HG02870 (cell line): Measurements from ENCODE around the gene TPX2.

Source experiments
- ATAC-seq: cut with Tn5 transposase; IDR thresholded peaks from one replicate; pipeline ENCODE4 v1.9.1; 2021; ENCODE audit warnings: mild to moderate bottlenecking, moderate library complexity; ENCODE audit not compliant: unreplicated experiment

TPX2 gene

GRCh38 chr20:31831771-31832306 is 92.7 kb downstream of the TPX2 start:
- ATAC-seq, result no peak

GRCh38 chr20:31833130-31833930 is 94.2 kb downstream of the TPX2 start:
- no peak for ATAC-seq

- ATAC-seq, result no peak
These were observed 94.9 kb downstream of the TPX2 start for GRCh38 chr20:31833931-31834521.

- ATAC-seq, result no peak
These were observed 96.5 kb downstream of the TPX2 start for GRCh38 chr20:31835554-31835953.

- no peak for ATAC-seq
These were observed 97.1 kb downstream of the TPX2 start for GRCh38 chr20:31835977-31836852.

GRCh38 chr20:31836853-31837608 is 97.9 kb downstream of the TPX2 start:
- ATAC-seq, result no peak

- ATAC-seq, result no peak
These were observed 98.9 kb downstream of the TPX2 start for GRCh38 chr20:31837896-31838397.

GRCh38 chr20:31838646-31839292 is 99.7 kb downstream of the TPX2 start:
- ATAC-seq, result no peak

- ATAC-seq, result no peak
These were observed 100.8 kb downstream of the TPX2 start for GRCh38 chr20:31839782-31840487.

- no peak for ATAC-seq
These were observed 102.1 kb downstream of the TPX2 start for GRCh38 chr20:31840906-31841816.

GRCh38 chr20:31841928-31842327 is 102.8 kb downstream of the TPX2 start:
- no peak for ATAC-seq

- ATAC-seq, result no peak
These were observed 103.5 kb downstream of the TPX2 start for GRCh38 chr20:31842471-31843157.

- no peak for ATAC-seq
These were observed 104.2 kb downstream of the TPX2 start for GRCh38 chr20:31843288-31843687.

GRCh38 chr20:31843881-31844280 is 104.8 kb downstream of the TPX2 start:
- no peak for ATAC-seq

- no peak for ATAC-seq
These were observed 105.7 kb downstream of the TPX2 start for GRCh38 chr20:31844737-31845299.

GRCh38 chr20:31845300-31845863 is 106.3 kb downstream of the TPX2 start, which contains the start of gene FOXS1:
FOXS1 (minus strand) TSS chr20:31845604; CDS start chr20:31845542, 62 bp downstream.
- no peak for ATAC-seq

GRCh38 chr20:31846793-31847138 is 107.7 kb downstream of the TPX2 start:
- no peak for ATAC-seq
